HG02970 (cell line): ENCODE measurements around the gene SPDYE2.
"Not testable (repeated sequence)": the region's sequence is repeated elsewhere in the genome, so short reads cannot be mapped to it uniquely, and the experiment has no call there.

ENCODE experiments used
- ATAC-seq: cut with Tn5 transposase; IDR thresholded peaks from one replicate; pipeline ENCODE4 v1.9.1; 2021; ENCODE audit warnings: mild to moderate bottlenecking, moderate library complexity, moderate number of reproducible peaks; ENCODE audit not compliant: unreplicated experiment, low FRiP score

Gene SPDYE2

GRCh38 chr7:102596036-102596435 lies 45.0 kb downstream of the SPDYE2 start:
- ATAC-seq = not testable (repeated sequence)

- not testable (repeated sequence) for ATAC-seq
These were observed 48.7 kb downstream of the SPDYE2 start for GRCh38 chr7:102599699-102600098.

- not testable (repeated sequence) for ATAC-seq
These were observed 51.3 kb downstream of the SPDYE2 start for GRCh38 chr7:102602317-102602716.

GRCh38 chr7:102604431-102605145 lies 53.6 kb downstream of the SPDYE2 start:
- not testable (repeated sequence) for ATAC-seq

GRCh38 chr7:102606848-102607247 lies 55.8 kb downstream of the SPDYE2 start:
- ATAC-seq = not testable (repeated sequence)

GRCh38 chr7:102609734-102610133 lies 58.7 kb downstream of the SPDYE2 start:
- not testable (repeated sequence) for ATAC-seq

- not testable (repeated sequence) for ATAC-seq
These were observed 59.4 kb downstream of the SPDYE2 start for GRCh38 chr7:102610441-102610840.

GRCh38 chr7:102611013-102611674 lies 60.1 kb downstream of the SPDYE2 start:
- ATAC-seq = peak; percentile 33

- ATAC-seq = not testable (repeated sequence)
These were observed 60.8 kb downstream of the SPDYE2 start for GRCh38 chr7:102611675-102612325.
